Prostate gland (tissue), 2 donors: ENCODE results near the gene ZCCHC7.

Source experiments
- CTCF ChIP-seq, 4 experiments: fragments of 200-600 bp in 2 of 4; fragments of 450-650 bp in 2 of 4; sonication (generic) in 2 of 4; IDR thresholded peaks; 1 replicate in 3 of 4; 2 replicates in 1 of 4; pipeline ENCODE4 v1.5.1; 2016 to 2019; ENCODE audit warnings: antibody characterized with exemption in 4 of 4, mild to moderate bottlenecking in 2 of 4, moderate library complexity in 2 of 4
- POLR2AphosphoS5 ChIP-seq: sonication (generic); formaldehyde crosslinking; IDR thresholded peaks from one replicate; pipeline ENCODE4 v1.6.1; 2017; ENCODE audit warnings: antibody characterized with exemption

GRCh38 chr9:37287317-37287716 lies 166.9 kb downstream of the ZCCHC7 start:
- TF ChIP-seq POLR2AphosphoS5 (no peak), CTCF (IDR thresholded peaks at IDR 0.05) (no peak)
